Measurements from ENCODE around the gene SULT4A1.

SULT4A1 gene

DNA sequence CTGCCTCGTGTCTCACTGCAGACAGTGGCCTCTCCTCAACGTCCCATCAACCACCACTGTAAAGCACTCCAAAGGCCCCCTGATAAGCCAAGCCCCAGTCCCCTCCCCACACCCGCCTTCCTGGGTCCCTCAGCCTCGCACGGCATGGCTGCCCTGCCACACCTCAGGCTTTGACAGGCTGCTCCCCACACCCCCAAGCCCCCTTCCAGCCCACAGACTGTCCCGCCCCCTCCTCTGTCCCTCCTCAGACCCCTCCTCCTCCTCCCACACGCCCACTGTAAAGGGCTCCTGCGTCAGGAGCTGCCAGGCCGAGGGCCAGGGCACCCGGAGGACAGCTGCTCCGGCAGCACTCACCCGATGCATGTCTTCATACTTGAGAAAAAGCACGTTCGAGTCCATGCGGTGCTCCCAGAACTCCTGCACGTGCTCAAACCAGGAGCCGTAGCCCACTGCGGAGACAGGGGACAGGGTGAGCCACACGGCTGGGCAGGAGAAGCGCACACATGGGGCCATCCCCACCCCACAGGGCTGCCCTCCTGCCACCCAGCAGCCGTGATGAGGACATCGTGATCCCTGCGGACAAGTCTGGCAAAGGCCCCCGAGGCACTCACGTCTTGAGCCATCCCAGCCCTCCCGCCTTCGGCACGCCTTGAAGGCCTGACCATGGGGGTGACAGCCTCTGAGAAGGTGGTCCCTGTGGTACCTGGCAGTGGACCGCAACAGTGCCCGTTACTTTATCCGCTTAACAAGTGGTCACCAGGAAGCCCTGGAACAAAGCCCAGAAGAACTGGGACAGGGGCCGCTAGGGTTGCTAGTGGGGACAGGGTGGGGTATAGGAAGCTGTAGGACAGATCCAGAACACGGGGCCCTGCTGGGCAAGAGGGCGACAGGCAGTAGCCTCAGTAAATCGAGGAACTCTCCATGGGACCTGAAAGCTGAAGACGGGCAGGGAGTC is 28.8 kb downstream of the SULT4A1 start:
- TF ChIP-seq, protein P1, sequence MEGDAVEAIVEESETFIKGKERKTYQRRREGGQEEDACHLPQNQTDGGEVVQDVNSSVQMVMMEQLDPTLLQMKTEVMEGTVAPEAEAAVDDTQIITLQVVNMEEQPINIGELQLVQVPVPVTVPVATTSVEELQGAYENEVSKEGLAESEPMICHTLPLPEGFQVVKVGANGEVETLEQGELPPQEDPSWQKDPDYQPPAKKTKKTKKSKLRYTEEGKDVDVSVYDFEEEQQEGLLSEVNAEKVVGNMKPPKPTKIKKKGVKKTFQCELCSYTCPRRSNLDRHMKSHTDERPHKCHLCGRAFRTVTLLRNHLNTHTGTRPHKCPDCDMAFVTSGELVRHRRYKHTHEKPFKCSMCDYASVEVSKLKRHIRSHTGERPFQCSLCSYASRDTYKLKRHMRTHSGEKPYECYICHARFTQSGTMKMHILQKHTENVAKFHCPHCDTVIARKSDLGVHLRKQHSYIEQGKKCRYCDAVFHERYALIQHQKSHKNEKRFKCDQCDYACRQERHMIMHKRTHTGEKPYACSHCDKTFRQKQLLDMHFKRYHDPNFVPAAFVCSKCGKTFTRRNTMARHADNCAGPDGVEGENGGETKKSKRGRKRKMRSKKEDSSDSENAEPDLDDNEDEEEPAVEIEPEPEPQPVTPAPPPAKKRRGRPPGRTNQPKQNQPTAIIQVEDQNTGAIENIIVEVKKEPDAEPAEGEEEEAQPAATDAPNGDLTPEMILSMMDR (conservative IDR thresholded peaks at IDR 0.05; ENCODE audit: low read depth, low read length), result no peak
- DNase-seq (ENCODE audit: low read depth), result no peak
- H3K4me3 ChIP-seq (ENCODE audit: low read length), result no peak overlapping the region

DNA sequence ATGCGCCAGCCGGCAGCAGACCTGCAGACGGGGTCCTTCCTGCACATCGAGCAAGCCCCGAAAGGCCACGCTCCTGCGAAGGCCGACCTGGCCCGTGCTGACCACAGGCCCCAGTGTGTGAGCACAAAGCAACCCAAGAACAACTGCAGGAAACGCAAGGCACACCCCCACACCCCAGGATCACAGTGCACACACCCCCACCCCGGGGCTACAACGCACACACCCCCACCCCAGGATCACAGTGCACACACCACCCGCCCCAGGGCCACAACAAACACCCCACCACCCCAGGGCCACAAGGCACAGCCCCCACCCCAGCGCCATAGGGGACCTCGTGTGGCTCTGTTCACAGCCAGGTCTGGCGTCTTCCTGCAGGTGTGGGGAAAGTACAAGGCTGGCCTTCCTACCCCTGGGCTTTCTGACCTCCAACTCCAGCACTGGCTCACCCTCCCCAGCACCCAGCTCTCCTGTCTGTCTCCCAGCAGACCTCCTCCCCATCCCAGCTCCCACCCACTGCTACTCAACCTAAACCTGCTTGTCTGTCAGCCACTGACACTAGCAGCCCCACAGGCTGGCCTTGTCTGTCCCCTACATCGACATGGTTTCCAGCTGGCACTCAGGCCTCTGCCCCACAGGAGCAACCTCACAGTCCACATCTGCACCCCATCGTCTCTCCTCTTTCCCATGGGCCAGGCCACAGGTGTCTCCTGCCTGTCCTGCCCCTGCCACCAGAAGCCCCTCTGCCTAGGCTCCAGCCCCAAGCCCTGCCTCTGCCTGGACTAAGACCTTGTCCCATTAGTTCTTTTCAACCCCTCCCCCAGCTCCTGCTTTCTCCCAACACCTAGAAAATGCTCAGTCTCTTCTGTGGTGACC is 29.7 kb downstream of the SULT4A1 start:
- TF ChIP-seq, protein P1 (conservative IDR thresholded peaks at IDR 0.05; ENCODE audit: low read depth, low read length), result no peak
- DNase-seq (ENCODE audit: low read depth), result no peak
- H3K4me3 ChIP-seq (ENCODE audit: low read length), result no peak overlapping the region

DNA sequence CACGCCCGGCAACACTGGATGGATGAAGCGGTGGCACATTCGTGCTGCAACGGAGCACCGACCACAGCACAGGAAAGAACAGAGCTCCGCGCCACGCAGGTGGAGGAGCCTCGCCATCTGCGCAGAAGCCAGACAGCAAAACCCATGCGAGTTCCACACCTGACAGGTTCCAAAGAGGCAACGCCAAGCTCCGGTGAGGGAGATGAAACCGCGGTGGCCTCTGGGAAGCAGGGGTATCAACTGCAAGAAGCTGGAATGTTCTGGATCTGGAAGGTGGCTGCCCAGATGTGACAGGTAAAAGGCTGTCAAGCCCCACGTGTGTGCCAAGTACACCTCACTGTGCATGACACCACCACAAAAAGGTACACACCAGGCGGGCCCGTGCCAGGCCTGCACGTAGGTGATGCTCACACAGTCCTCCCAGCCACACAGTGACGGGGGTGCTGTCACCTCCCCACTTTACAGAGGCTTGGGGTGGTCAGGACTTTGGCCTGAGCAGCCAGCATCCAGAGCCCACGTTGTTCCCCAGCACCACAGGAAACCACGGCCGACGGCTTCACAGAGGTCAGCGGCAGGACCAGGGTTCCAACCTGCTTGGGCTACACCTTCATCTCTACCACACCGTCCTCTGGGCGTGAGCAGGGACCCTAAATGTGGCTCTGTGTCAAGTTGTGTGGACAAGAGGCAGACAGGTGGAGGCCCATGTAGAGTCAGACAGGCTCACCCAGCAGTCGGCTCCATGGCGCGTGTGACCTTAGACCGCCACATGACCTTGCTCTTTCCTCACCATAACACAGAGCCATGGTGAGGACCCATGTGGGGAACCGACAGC is 30.5 kb downstream of the SULT4A1 start:
- DNase-seq (ENCODE audit: low read depth), result no peak
- TF ChIP-seq, protein P1 (conservative IDR thresholded peaks at IDR 0.05; ENCODE audit: low read depth, low read length), result no peak
- no peak overlapping the region for H3K4me3 ChIP-seq (ENCODE audit: low read length)

DNA sequence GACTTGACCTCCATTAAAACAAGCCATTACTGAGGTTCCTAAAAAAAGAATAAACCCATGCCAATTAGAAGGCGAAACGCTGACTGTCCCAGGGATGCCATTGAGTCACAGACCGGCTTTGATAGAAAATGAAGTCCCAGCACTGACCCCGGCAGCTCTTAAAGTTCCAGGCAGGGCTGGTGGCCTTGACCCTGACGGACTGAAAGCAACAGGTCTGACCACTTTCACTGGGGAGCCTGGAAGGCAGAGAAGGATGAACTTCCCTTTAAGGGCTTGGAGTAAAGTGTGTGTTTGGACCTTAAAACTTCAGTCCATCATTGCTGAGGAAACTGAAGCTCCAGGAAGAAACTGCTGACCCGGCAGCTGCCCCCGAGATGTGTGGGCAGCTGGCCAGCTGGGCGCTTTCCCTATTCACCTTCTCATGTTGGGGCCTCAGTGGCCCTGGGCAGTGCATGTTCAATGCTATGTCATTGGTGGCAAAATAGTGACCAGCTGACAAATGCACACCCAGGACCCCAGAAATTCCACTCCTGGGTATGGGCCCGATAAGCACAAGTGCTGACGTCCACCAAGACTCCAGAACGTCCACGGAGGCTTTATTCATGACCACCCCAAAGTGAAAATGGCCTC is 31.3 kb downstream of the SULT4A1 start:
- H3K4me3 ChIP-seq (ENCODE audit: low read length), result no peak overlapping the region
- no peak for DNase-seq (ENCODE audit: low read depth)
- TF ChIP-seq, protein P1 (conservative IDR thresholded peaks at IDR 0.05; ENCODE audit: low read depth, low read length), result no peak

DNA sequence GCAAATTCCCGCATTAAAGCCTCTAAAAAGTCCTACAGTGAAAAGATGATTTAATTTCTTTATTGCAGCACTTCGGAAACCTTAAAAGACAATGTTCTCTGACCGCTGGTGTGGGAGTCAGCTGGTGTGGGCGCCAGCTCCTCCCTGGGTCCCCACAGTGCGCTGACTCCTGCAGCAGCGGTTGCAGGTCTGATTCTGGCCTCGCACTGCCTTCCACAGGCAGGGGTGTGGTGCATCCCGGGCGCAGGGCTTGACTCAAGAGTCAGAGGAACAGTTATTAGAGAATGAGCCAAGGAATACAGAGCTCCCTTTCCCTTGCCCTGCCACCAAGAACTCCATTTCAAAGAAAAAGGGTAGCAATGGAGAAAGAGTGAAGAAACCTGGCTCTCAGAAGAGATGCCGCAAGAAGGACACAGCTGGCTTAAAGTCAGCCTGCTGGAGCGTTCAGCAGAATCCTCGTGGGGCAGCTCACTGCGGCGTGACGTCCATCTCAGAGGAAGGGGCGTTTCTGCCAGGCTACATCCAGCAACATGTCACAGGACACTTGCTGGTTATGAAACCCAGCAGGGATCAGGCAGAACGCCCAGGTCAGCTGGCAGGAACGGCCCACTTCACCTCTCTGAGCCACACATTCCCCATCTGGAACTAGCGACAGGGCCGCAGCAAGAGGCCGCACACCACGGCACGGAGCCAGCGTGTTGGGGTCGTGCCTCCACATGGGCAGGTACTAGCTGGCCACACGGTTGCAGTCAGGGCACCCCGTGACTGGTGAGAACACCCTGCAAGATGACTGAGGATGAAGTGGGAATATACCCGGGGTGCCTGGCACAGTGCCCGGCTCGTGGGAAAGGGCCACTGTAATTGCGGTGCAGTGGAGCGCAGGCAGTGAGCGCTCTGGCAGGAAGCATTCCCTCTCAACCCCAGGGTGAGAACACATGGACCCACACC is 32.1 kb downstream of the SULT4A1 start:
- TF ChIP-seq, protein P1 (conservative IDR thresholded peaks at IDR 0.05; ENCODE audit: low read depth, low read length), result no peak
- H3K4me3 ChIP-seq (ENCODE audit: low read length), result no peak overlapping the region
- DNase-seq (ENCODE audit: low read depth), result no peak
